HT1080 (cell line): ENCODE results near the gene LRRTM4. TPM values are rescaled to one million over a fixed set of nuclear protein-coding genes. Genes with fewer than 3 reads are reported as not detected.

Experiments
- DNase-seq: peaks from one replicate; pipeline ENCODE4 v3.0.0-alpha.2; 2015; ENCODE audit warnings: low read depth
- total RNA-seq: library from RNA; depleted of rRNA; stranded (reverse); fragments of >200 nt; shearing (Covaris generic); gene quantifications from 2 replicates; pipeline ENCODE4 v1.2.3, GENCODE V29; 2014

Gene LRRTM4
- total RNA-seq, 1 experiment from 2014 or later, result 0.03 TPM

DNA sequence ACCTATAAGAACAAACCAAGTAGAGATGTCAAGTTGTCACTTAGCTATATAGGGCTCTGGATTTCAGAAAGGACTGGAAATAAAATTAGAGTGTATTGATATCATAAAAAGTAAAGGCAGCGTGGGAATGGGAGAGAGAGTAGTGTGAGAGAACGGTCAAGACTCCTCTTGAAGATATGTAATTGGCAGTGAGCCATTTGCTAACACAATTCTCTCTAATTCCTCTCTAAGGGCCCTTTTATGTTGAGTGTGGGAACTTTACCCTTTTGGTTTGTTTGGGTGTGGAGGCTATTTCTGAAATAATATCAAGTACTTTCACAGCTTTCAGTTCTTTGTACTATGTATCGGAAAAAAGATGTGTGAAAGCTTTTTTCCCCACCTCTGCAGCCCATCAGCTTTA, 196.8 kb downstream of the LRRTM4 start:
- DNase-seq, result no peak

DNA sequence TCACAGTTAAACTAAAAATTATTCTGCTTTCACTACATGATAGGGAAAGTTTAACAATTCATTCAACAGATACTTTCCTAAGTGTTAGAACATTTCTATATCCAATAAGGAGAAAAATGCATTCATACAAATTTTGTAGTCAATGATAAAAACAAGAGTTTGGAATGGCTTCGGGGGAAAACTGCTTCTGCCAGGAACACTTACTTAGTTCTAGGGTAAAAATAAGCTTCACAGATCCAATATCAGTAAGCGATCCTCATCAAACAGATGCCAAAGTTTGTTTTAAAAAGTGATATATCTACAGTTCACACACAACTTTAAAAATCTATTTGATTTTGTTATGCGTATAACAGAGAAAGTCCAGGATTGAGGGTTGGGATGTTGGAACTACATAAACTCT, 199.7 kb downstream of the LRRTM4 start:
- no peak for DNase-seq

DNA sequence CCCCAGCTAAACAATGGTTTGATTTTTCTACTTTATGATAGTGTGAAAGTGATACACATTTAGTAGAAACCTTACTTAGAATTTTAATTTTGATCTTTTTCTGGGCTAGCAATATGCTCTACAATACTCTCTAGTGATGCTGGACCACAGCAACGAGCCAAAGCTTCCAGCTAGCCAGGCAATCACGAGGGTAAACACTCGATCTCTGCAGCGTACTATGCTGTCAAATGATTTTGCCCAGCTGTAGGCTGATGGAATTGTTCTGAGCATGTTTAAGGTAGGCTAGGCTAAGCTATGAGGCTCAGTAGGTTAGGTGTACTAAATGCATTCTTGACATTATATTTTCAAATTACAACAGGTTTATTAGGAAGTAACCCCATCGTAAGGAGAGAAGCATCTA, 207.5 kb downstream of the LRRTM4 start:
- DNase-seq, result no peak

DNA sequence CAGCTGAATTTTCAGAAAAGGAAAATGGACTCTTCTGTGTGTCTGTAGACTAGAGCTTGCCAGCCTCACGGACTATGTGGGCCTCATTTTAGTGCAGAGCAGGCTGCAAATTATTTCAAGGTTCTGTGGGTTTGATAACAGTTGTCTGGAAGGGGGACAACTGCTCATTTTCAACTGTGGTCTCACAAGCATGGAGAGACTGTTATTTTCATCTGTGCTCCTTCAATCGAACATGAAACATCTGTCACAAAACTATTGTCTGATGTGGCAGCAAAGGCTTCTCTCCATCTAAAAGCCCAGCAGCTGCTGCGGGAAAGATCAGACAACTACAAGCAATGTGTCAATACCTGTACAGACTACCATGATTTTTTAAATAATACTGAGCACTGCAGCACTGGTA, 211.8 kb downstream of the LRRTM4 start:
- DNase-seq, result no peak

DNA sequence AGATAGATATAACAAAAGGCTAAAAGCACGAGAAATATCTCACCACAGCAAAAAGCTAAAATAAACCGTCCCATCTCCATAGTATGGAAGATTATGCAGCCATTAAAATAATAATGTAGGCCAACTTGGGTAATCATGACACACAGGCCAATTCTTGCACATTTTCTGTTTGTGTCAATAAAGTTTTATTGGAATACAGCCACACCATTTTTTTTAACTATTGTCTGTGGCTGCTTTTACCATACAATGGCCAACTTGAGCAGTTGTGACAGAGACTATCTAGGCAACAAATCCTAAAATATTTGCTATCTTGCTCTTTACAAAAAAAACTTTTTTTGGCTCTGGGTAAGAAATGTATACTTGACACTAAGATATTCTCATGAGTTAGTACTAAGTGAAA, 212.5 kb downstream of the LRRTM4 start:
- DNase-seq, result no peak

GRCh38 chr2:77301441-77301840, 220.7 kb downstream of the LRRTM4 start:
- DNase-seq, result no peak

DNA sequence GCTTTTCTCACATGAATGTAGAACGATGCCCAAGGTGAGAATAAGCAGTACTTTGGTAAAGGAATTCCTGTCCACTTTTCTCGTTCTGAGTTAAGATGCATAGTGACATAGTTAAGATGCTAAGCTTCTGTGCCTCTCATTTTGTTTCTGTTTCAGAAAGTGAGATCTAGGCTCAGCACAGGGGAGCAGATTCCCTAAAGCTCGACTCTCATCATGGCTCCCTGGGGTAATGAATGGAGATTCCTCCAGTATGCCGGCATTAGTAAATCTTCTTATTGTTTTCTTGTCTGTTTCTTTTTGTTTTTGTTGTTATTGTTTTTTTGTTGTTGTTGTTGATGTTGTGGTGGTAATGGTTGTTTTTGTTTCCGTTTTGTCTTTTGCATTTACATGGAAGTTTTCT, 225.4 kb downstream of the LRRTM4 start:
- DNase-seq, result no peak

DNA sequence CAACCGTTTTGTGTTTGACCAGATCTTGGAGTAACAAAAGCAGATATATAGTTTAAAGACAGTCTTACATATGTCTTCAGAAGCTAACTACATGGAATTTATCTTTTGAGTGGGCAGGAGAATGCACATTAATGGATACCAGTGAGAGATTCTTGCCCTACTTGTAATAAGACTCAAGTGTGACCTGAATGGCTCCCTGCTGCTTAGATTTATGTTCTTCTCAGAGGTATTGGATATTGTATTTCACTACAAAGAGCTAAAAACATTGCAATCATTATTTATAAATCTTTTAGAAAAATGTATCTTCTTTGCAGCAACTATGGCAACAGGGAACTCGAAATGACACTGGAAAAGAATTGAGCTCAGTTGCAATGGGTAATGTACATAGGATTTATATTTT, 227.7 kb downstream of the LRRTM4 start:
- DNase-seq, result no peak

DNA sequence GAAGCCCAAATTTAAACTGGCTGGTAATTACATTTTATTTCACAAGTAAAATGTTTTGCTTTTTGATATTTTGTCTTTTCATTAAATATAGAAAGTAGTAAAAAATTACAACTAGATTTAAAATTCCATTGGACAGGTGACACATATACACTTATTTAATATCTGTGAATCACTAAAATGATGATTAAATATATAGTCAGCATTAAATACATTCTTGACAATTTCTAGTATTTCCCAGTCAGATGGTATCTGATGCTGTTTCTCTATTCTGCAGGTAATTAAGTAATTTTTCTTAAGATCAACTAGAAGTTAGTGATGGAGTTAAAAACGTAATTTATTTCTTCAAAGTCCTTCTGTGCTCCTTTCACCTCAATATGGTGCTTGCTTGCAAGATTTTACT, 237.8 kb downstream of the LRRTM4 start:
- no peak for DNase-seq

DNA sequence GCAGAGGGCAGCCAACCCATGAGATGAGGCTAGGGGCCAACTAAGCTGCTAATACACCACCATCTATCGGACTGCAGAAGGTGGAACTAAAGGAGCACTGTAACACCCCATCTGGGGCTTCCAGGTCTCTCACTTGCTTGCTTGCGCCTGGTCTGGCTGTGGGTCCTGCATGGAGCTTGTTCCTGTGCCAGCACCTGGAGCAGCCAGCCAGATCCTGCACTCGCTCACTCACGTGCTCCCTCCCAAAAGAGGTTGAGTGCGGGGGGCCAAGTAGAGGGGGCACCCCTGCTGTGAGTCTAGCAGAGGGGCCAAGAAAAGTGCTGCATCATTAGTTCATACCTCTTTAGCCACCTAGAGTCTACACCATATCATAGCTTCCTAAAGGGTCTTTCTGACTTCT, 250.9 kb downstream of the LRRTM4 start:
- no peak for DNase-seq

DNA sequence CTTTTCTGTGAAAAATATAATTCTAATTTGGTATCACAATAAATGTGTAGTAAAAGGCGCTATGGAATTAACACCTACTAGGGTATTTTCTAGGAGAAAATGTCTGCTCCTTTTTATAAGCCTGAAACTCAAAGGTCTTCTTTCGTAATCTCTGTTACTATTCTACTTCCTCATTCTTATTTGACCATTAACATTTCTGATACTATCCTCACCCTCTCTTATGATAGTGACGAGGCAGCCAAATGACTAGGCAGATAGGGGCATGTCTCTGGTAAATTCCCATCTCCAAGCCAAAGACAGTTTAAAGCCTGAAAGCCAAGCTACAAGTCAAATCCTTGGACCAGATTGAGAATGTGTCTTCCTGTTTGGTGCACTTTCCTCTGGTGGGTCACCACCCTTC, 251.7 kb downstream of the LRRTM4 start:
- no peak for DNase-seq

DNA sequence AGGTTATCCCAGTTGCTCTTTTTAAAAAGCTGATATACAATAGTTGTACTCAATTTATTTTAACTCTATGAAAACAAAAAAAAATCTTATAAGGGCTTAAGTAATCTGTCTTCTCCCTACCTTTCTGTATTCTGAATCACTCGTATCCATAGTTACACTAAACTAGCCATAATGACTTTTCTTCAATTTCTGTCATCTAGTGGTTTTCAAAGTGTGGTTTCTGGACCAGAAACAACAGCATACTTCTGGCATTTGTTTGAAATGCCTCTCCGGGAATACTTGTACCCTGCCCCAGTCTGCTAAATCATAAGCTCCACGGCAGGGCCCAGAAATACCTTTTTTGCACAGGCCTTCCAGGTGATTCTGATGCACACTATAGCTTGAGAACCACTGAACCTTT, 253.6 kb downstream of the LRRTM4 start:
- peak; percentile 25 for DNase-seq

GRCh38 chr2:77232909-77233425, 289.2 kb downstream of the LRRTM4 start:
- no peak for DNase-seq

DNA sequence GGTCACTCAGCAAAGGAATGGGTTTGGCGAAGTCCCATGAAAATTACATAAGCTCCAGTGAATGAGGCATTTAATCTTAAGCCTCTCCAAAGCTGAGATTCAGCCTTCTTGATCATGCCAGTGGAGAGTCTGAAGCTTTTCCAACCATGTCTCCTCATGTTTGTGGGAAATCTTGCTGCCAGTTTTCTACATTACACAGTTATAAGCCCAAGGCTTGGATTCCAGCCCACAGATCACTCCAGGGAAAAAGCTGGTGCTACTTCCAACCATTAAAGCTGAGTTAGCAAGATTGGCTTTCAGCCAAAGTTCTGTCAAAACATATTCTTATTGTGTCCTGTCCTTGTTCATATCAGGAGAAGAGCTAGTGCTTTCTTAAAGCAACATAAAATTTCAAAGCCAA, 293.8 kb downstream of the LRRTM4 start:
- peak; percentile 3 for DNase-seq

DNA sequence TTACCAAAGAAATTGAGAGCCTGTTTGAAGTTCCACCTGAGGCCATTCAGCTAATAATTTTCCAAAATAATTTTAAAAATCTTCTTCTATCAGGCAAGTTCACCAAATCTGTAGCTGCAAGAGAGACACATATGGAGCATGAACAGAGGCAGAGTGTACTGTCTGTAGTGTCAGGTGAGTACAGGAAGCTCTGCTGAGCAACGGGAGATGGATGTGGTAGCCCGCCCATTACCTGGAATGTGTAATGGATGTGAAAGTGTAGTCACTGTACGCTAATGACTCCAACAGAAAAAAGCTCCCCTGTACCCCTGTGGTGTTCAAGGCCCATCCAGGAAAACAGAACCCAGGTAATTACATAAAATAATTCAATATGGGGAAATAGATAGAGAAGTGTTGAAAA, 311.5 kb downstream of the LRRTM4 start:
- DNase-seq, result no peak

DNA sequence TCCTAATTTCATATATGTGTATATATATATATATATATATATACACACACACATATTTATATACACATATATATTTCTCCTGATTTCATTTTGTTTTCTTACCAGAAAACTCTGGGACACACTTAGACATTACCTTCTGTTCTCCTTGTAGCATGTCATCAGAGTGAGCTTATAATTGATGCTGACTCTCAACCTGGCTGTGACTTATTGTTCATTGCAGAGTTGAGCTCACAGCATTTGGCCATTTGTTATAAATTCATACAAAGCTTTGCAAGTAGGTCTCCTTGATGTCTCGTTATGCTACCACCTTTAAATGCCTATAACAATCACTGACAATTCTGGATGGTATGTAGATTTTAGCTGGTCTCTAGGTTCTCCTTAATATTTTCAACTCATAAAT, 314.8 kb downstream of the LRRTM4 start:
- DNase-seq, result no peak

- no peak for DNase-seq
These were observed 320.4 kb downstream of the LRRTM4 start for GRCh38 chr2:77201755-77202154.

DNA sequence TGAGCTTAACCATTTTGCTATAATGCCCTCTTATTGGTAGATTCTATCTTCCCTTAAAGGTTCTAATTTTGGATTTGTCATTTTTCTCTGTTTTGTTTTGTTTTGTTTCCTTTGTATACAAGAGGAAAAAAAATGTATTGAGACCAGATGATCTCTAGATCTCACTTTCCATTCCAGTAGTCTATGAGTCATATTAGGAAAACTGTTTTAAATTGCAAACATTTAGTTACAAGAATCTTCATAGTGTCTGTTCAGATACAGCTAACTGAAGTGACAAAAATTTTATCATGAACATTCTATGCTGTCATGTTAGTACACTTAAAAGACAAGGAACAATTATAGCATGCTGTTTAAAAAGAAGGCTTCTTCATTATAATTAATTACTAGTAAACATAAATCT, 322.8 kb downstream of the LRRTM4 start:
- DNase-seq, result no peak

- no peak for DNase-seq
These were observed 328.2 kb downstream of the LRRTM4 start for GRCh38 chr2:77193858-77194448.

DNA sequence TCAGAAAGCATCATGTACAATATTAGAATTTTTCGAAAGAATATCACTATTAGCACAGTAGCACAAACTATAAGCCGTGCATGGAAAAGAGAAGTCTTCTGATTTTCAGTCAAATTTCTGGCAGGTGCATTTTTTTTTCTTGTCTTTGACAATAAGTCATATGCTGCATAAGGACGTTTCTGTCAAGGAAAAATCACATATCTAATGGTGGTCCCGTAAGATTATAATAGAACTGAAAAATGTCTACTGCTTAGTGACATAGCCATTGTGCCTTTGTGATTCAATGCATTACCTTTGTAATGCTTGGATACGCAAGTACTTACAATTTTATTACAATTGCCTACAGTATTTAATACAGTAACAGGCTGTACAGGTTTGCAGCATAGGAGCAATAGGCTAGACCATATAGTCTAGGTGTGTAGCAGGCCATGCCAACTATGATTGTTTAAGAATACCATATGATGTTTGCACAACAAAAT, 329.3 kb downstream of the LRRTM4 start:
- no peak for DNase-seq

DNA sequence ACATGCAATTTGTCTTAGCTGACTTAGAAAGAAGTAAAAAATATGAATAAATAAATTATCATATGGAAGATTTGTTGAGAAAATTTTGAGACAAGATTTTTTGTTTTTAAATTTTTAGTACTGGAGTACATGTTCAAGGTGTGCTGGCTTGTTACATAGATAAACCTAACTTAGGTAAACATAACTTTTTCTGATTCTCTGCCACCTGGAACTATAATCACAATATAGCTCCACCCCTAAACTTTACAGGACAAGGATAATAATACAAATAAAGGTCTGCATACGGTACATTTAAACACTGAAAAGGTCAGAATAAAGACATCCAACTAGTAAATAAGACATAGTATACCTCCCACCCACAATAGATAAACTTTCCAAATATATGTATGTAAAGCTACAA, 330.5 kb downstream of the LRRTM4 start:
- no peak for DNase-seq

GRCh38 chr2:77190721-77191346, 331.3 kb downstream of the LRRTM4 start:
- no peak for DNase-seq

- no peak for DNase-seq
These were observed 337.1 kb downstream of the LRRTM4 start for GRCh38 chr2:77185052-77185451.
